Body of pancreas (tissue), 4 donors: ENCODE data around the gene FCRLA. TPM values are rescaled to one million over a fixed set of nuclear protein-coding genes. Genes with fewer than 3 reads are reported as not detected.
"Not testable (repeated sequence)": the region's sequence is repeated elsewhere in the genome, so short reads cannot be mapped to it uniquely, and the experiment has no call there.

Experiments used
- ATAC-seq: fragments of 150-250 bp; one replicate; pipeline ENCODE4 v1.9.1; 2016
- DNase-seq, 4 donors: peaks; one replicate each; pipeline ENCODE4 v3.0.0-alpha.2; 2019
- H3K27ac ChIP-seq, 4 donors: fragments of 200-600 bp; sonication (generic); 1 replicate in 3 of 4; 2 replicates in 1 of 4; pipeline versions ENCODE4 v1.5.1 to v1.6.1; 2016 to 2019; ENCODE audit warnings: mild to moderate bottlenecking in 1 of 4, mixed read lengths in 1 of 4, moderate library complexity in 1 of 4
- H3K27me3 ChIP-seq, 2 donors: fragments of 200-600 bp; sonication (generic); one replicate each; pipeline ENCODE4 v1.6.0; 2016; ENCODE audit warnings: mild to moderate bottlenecking in 1 of 2
- H3K36me3 ChIP-seq, 2 donors: fragments of 200-600 bp; sonication (generic); replicated peaks in 1 of 2; 2 replicates each; pipeline ENCODE4 v1.5.1; 2016; ENCODE audit warnings: low read depth in 2 of 2; ENCODE audit not compliant: insufficient read depth in 1 of 2
- H3K4me1 ChIP-seq: fragments of 200-600 bp; sonication (generic); one replicate; pipeline ENCODE4 v1.6.0; 2016
- H3K4me3 ChIP-seq, 2 donors: fragments of 200-600 bp; sonication (generic); 1 replicate in 1 of 2; 2 replicates in 1 of 2; pipeline ENCODE4 v1.5.1; 2016 to 2019
- H3K9me3 ChIP-seq, 3 donors: fragments of 200-600 bp; sonication (generic); 1 replicate in 2 of 3; 2 replicates in 1 of 3; pipeline ENCODE4 v1.5.1; 2016
- CTCF ChIP-seq, 7 experiments: fragments of 450-650 bp in 4 of 7; fragments of 200-600 bp in 3 of 7; sonication (generic) in 3 of 7; IDR thresholded peaks; one replicate each; pipeline ENCODE4 v1.5.1; 2016 to 2019; ENCODE audit warnings: antibody characterized with exemption in 7 of 7
- POLR2A ChIP-seq, 3 donors: fragments of 450-650 bp; IDR thresholded peaks; one replicate each; pipeline ENCODE4 v1.6.1; 2016; ENCODE audit warnings: antibody characterized with exemption in 3 of 3, mild to moderate bottlenecking in 2 of 3
- WGBS, 2 donors: methylation state at CpG; one replicate each; pipeline ENCODE4 v1.1.5; 2017; 5-methylcytosine and 5-hydroxymethylcytosine counted together
- intact Hi-C: fragments of 100-400 bp; cut with DNase I; formaldehyde crosslinking; loops from one replicate; pipeline ENCODE4 v1.15.1; 2023
- total RNA-seq, 2 donors: library from RNA; depleted of rRNA; stranded (reverse); fragments of >200 nt; gene quantifications; one replicate each; pipeline ENCODE4 v1.1.0, GENCODE V29; 2016

FCRLA gene
- total RNA-seq: not detected

GRCh38 chr1:161706482-161707347, at the start of gene FCRLA:
TSS of gene FCRLA (plus strand) at chr1:161707229. CDS start at chr1:161707265, 36 bp downstream.
- H3K27me3 ChIP-seq: no peaks in the 10 kb centered on the region
- no peak within 1 kb of the TSS for H3K27ac ChIP-seq
- H3K4me1 ChIP-seq: no peaks in the 10 kb centered on the region
- intact Hi-C loops: no loop called here
- WGBS, 2 donors: 53 to 58% methylated on average over 4 of the region's 4 CpGs
- DNase-seq: no peak
- ATAC-seq: no peak
- no peaks in the 10 kb centered on the region for H3K36me3 ChIP-seq
- H3K9me3 ChIP-seq: no peaks in the 10 kb centered on the region
- no peak within 1 kb of the TSS for H3K4me3 ChIP-seq
- TF ChIP-seq CTCF (IDR thresholded peaks at IDR 0.05) (no peak), POLR2A (IDR thresholded peaks at IDR 0.05) (no peak)

GRCh38 chr1:161658524-161658923, 48.5 kb upstream of the FCRLA start:
- H3K9me3 ChIP-seq, H3K4me1 ChIP-seq, ATAC-seq, intact Hi-C loops, H3K27ac ChIP-seq, H3K36me3 ChIP-seq, H3K4me3 ChIP-seq, H3K27me3 ChIP-seq, DNase-seq: not testable (repeated sequence)

GRCh38 chr1:161661660-161662311, 45.2 kb upstream of the FCRLA start:
- H3K4me1 ChIP-seq, DNase-seq, H3K27ac ChIP-seq, intact Hi-C loops, H3K4me3 ChIP-seq, H3K27me3 ChIP-seq, ATAC-seq, H3K36me3 ChIP-seq, H3K9me3 ChIP-seq: not testable (repeated sequence)
- WGBS, 2 donors: 53% methylated on average over 3 of the region's 9 CpGs; no CpG with 5 or more reads in 1 of the 2 donors

- DNase-seq, H3K27ac ChIP-seq, intact Hi-C loops, ATAC-seq, H3K27me3 ChIP-seq, H3K36me3 ChIP-seq, H3K4me3 ChIP-seq, H3K9me3 ChIP-seq, H3K4me1 ChIP-seq: not testable (repeated sequence)
- whole genome bisulfite sequencing, 2 donors: no CpG with 5 or more reads among the region's 4 CpGs
Observed at GRCh38 chr1:161662684-161663339, 44.2 kb upstream of the FCRLA start, which contains the start of gene FCGR2B. TSS of gene FCGR2B (plus strand) at chr1:161663143. CDS start at chr1:161663242, 99 bp downstream.

GRCh38 chr1:161663569-161663968, 43.5 kb upstream of the FCRLA start:
- H3K36me3 ChIP-seq, H3K9me3 ChIP-seq, H3K4me1 ChIP-seq, H3K27ac ChIP-seq, H3K4me3 ChIP-seq, intact Hi-C loops, ATAC-seq, H3K27me3 ChIP-seq, DNase-seq: not testable (repeated sequence)
- WGBS, 2 donors: no CpG with 5 or more reads among the region's 1 CpG

GRCh38 chr1:161664689-161665088, 42.3 kb upstream of the FCRLA start:
- no CpG with 5 or more reads among the region's 4 CpGs for WGBS, 2 donors
- ATAC-seq, H3K27me3 ChIP-seq, H3K36me3 ChIP-seq, intact Hi-C loops, H3K4me1 ChIP-seq, H3K27ac ChIP-seq, H3K9me3 ChIP-seq, H3K4me3 ChIP-seq, DNase-seq: not testable (repeated sequence)

- not testable (repeated sequence) for ATAC-seq, H3K27ac ChIP-seq
- WGBS, 2 donors: 53 to 55% methylated on average over 9 to 13 of the region's 15 CpGs
Observed at GRCh38 chr1:161671045-161672020, 35.7 kb upstream of the FCRLA start.

GRCh38 chr1:161673437-161673836, 33.6 kb upstream of the FCRLA start:
- DNase-seq: not testable (repeated sequence)

More at GRCh38 chr1:161671045-161672020, 35.7 kb upstream of the FCRLA start:
- H3K9me3 ChIP-seq, H3K4me1 ChIP-seq, DNase-seq, H3K36me3 ChIP-seq, H3K27me3 ChIP-seq, H3K4me3 ChIP-seq, intact Hi-C loops: not testable (repeated sequence)

GRCh38 chr1:161674447-161674846, 32.6 kb upstream of the FCRLA start:
- WGBS, 2 donors: 92 to 93% methylated on average over 3 of the region's 3 CpGs
- DNase-seq, ATAC-seq, H3K27me3 ChIP-seq, H3K4me1 ChIP-seq, H3K36me3 ChIP-seq, intact Hi-C loops, H3K4me3 ChIP-seq, H3K9me3 ChIP-seq, H3K27ac ChIP-seq: not testable (repeated sequence)

More at GRCh38 chr1:161673437-161673836, 33.6 kb upstream of the FCRLA start:
- H3K27me3 ChIP-seq, H3K4me1 ChIP-seq, H3K4me3 ChIP-seq, H3K27ac ChIP-seq, H3K36me3 ChIP-seq, H3K9me3 ChIP-seq, ATAC-seq, intact Hi-C loops: not testable (repeated sequence)
- WGBS, 2 donors: 96% methylated on average over 4 of the region's 7 CpGs; no CpG with 5 or more reads in 1 of the 2 donors
